D721Med (cell line): ENCODE results near the gene KLHL4.
"Not testable (repeated sequence)": the region's sequence is repeated elsewhere in the genome, so short reads cannot be mapped to it uniquely, and the experiment has no call there.

ENCODE experiments used
- DNase-seq: peaks from one replicate; pipeline ENCODE4 v3.0.0; 2011; ENCODE audit warnings: low spot score; ENCODE audit not compliant: insufficient read length
- FAIRE-seq: peaks from 2 replicates; lab custom pipeline; 2011; peaks lifted over from hg19 to GRCh38; lab: Jason Lieb, UNC
- CTCF ChIP-seq: IDR thresholded peaks from 2 replicates; pipeline ENCODE4 v1.5.1; 2012; ENCODE audit warnings: mild to moderate bottlenecking, control low read depth; ENCODE audit not compliant: insufficient read depth; ENCODE audit errors: missing control alignments

KLHL4 gene

GRCh38 chrX:87517571-87518141 lies at the start of gene KLHL4:
TSS of gene KLHL4 (plus strand) at chrX:87517802. CDS start at chrX:87517894, 92 bp downstream.
- TF ChIP-seq CTCF: no peak
- peak; percentile 73 for FAIRE-seq
- no peak for DNase-seq

GRCh38 chrX:87468941-87469340 lies 48.7 kb upstream of the KLHL4 start:
- no peak for FAIRE-seq
- TF ChIP-seq CTCF: no peak
- DNase-seq: no peak

GRCh38 chrX:87475793-87476192 lies 41.8 kb upstream of the KLHL4 start:
- FAIRE-seq (no peak), DNase-seq (no peak)
- TF ChIP-seq CTCF: no peak

- not testable (repeated sequence) for DNase-seq, FAIRE-seq
Measured at GRCh38 chrX:87478703-87479102, 38.9 kb upstream of the KLHL4 start.

GRCh38 chrX:87489071-87489470 lies 28.5 kb upstream of the KLHL4 start:
- DNase-seq: no peak
- FAIRE-seq: no peak
- TF ChIP-seq CTCF: no peak

GRCh38 chrX:87515836-87516235 lies 1.8 kb upstream of the KLHL4 start:
- FAIRE-seq: no peak
- DNase-seq: no peak
- no peak for TF ChIP-seq CTCF

- no peak for TF ChIP-seq CTCF
- FAIRE-seq (peak; percentile 84), DNase-seq (no peak)
Measured at GRCh38 chrX:87516717-87517121, 883 bp upstream of the KLHL4 start.

GRCh38 chrX:87518504-87518903 lies 902 bp downstream of the KLHL4 start:
- FAIRE-seq: no peak
- DNase-seq: no peak
- TF ChIP-seq CTCF: no peak
